LHCN-M2 (cell line): Measurements from ENCODE around the gene MCEE. TPM values are rescaled to one million over a fixed set of nuclear protein-coding genes. Genes with fewer than 3 reads are reported as not detected.
"Not testable (repeated sequence)": the region's sequence is repeated elsewhere in the genome, so short reads cannot be mapped to it uniquely, and the experiment has no call there.

ENCODE experiments used
- DNase-seq: peaks from one replicate; pipeline ENCODE4 v3.0.0-alpha.2; 2012; ENCODE audit warnings: low read depth
- total RNA-seq: library from RNA; depleted of rRNA; stranded (reverse); fragments of >200 nt; gene quantifications from 2 replicates; pipeline ENCODE4 v1.2.3, GENCODE V29; 2014

Gene MCEE
- total RNA-seq, 1 experiment from 2014 or later = 10.6 TPM

DNA sequence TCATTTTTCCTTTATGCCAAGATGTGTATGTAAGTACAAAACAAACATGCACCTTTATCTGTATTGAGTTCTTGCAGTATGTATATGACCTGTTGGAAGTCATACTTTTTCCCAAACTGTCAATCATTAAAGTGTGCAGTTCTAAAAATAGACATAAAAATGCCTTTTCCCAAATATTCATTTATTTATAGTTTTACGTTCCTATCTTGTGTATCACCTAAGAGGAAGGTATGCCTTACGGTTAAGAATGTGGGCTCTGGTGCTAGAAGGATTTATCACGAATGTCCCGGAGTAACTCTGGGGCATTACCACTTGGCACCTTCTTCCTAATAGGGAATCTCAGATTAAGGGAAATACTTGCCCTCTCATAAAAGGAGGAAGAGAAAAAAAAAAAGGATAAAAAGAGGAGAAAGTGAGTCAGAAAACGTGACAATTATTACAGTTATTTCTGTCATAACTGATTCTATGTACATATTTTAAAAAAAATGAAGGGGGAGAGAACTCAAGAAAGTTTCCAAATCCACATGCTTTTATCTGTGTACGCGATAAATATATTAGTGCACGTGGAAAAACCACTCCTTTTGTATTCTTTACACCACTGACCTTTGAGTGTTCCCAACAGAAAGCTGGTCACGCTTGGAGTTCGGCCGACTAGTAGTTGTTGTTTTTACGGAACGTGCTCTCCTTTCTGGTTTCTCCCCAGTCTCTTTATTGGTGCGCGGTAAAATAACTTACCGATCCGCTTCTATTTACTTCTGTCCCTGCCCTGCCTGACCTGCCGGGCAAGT, 721 bp downstream of the MCEE start:
- DNase-seq = no peak

DNA sequence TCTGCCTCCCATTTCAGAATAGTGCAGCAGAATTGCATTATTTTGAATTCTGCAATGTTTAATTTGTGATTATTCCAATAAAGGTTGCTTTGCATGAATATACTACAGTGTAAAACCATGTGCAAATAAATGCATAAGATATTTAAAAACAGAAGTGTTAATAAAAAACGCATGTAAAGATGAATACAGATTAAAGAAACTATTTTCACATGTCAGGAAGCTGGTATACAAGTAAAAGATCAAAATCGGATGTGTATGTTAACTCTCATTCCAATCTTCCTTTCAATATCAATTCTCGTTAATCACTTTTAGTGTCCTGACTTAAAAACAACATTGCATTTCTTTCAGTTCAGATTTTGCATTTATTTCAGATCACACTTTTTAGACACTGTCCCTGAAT, 3.1 kb downstream of the MCEE start:
- DNase-seq = no peak

DNA sequence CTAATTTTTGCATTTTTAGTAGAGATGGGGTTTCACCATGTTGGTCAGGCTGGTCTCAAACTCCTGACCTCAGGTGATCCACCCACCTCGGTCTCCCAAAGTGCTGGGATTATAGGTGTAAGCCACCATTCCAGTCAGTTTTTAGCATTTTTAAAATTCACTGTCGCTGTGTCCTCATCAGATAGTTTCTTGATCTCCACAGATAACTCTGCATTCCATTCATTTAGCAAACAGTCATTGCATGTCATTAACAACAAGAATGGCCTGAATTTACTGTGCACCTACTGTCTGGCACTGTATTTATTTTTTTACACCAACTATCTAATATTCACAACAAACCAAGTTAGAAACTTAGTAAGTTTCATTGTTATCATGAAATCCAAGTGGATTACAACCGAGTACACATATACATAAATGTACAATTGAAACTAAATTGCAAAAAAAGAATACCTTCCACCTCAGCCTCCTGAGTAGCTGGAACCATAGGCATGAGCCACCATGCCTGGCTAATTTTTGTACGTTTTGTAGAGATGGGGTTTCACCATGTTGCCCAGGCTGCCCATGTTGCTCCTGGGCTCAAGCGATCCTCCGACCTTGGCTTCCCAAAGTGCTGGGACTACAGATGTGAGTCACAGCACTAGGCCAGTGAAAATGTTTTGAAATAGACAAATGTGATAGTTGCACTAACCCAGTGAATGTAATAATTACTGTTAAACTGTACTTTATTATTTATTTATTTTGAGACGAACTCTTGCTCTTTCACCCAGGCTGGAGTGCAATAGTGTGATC, 4.3 kb downstream of the MCEE start:
- no peak for DNase-seq

DNA sequence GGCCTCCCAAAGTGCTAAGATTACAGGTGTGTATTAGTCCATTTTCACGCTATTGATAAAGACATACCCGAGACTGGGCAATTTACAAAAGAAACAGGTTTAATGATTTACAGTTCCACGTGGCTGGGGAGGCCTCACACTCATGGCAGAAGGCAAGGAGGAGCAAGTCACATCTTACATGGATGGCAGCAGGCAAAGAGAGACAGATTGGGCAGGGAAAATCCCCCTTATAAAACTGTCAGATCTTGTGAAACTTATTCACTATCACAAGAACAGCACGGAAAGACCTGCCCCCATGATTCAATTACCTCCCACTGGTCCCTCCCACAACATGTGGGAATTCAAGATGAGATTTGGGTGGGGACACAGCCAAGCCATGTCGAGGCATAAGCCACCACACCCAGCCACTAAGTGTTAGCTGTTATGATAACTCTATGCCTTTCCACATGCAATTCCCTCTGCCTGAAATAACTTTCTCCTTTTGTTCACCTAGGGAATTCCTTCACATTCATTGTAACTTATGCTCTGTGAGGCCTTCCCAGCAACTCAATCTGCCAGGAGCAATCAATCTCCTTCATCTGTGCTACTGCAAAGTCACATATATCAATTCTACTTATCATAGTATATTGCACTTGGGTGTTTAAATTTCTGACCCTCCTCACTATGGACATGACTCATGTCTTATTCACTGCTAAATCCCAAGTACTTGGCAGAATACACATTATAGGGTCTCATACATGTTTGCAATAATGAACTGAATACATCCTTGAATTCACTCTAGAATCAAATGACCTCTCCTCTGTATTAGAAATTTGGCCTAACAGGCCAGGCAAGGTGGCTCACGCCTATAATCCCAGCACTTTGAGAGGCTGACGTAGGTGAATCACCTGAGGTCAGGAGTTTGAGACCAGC, 7.4 kb downstream of the MCEE start:
- no peak for DNase-seq

DNA sequence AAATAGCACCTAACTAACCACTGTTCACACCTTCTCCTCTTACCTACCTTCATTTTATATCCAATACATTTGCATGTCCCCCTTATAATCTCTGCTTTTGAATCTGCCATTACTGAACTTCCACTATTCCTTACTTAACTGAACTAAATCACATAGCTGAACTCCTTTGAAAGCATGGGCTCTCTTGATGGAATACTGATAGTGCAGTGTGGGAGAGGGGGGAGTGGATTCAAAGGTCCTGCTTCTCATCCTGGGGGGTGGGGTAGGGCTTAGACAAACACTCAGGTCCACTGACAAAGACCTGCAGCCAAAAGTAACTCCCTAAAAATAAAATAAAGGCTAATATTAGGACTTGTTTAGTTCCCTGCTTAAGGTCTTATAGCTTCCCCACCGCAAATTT, 8.6 kb downstream of the MCEE start:
- no peak for DNase-seq

DNA sequence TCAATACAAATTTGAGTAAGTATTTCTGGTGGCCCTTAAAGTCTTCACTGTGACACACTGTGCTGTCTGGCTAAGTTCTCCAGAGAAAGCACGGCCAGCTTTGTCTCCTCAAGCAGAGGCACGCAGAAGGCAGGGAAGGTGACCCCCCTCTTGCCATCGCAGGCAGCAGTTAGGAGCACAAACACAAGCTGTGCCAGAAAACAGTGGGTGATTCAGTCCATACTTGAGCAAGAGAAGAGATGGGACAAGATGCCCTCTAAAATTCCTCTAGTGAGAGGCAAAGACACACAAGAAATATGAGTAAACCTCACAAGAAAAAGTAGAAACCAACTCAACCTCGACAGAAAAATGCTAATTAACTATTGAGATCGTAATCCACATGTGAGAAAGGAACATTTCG, 9.8 kb downstream of the MCEE start:
- no peak for DNase-seq

DNA sequence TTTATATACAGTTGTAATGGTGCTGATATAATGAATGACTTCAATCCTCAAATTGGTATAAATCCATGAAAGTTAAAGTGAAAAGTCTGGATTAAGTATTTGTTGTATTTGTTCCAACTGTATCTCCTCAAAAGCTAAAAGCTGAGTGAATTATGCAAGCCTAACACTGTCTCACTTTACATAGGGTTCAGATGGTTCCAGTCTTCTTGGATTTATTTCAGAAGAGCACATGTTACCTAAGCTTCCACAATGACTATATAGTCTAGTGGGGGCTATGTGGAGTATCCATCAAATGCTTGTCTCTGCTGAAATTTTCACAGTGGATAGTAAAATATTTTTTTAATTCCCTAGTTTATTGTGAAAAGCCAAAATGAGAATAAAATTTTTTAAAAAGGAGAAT, 13.0 kb downstream of the MCEE start:
- DNase-seq = no peak

DNA sequence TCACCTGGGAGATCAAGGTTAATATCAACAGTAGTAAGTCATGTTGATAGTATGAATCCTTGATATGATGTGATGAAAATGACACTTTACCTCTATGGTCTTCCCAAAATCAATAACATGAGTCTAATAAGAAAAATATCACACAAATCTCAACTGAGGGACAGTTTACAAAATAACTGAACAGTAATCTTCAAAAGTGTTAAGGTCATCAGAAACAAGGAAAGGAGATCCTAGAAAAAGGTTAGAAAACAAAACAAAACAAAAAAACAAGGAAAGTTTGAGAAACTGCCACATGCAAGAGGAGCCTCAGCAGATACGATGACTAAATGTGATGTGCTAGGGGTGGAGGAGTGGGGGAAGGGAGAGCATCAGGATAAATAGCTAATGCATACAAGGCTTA, 16.2 kb downstream of the MCEE start:
- no peak for DNase-seq

DNA sequence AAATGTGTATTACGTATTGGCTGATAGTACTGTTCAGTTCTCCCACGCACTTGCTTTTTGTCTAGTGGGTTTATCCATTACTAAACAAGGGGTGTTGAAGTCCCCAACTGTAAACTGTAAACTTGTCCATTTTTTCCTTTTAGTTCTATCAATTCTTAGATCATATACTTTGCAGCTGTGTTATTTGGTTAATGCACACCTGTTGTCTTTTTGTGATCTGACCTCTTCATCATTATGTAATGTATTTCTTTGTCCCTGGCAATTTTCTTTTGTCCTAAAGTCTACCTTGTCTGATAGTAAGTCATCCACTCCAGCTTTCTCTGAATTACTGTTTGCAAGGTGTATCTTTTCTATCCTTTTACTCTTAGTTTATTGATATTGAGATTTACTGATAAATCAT, 21.9 kb downstream of the MCEE start:
- DNase-seq = no peak

DNA sequence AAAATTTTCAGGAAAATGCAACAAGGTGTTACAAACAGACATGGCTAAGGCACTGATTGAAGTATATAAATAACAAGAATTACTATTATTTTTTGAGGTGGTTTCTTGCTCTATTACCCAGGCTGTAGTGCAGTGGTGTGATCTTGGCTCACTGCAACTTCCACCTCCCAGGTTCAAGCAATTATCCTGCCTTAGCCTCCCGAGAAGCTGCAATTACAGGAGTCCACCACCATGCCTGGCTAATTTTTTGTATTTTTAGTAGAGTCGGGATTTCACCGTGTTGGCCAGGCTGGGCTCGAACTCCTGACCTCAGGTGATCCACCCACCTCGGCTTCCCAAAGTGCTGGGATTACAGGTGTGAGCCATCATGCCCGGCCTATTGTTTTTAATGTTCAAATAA, 23.6 kb downstream of the MCEE start:
- DNase-seq = not testable (repeated sequence)

DNA sequence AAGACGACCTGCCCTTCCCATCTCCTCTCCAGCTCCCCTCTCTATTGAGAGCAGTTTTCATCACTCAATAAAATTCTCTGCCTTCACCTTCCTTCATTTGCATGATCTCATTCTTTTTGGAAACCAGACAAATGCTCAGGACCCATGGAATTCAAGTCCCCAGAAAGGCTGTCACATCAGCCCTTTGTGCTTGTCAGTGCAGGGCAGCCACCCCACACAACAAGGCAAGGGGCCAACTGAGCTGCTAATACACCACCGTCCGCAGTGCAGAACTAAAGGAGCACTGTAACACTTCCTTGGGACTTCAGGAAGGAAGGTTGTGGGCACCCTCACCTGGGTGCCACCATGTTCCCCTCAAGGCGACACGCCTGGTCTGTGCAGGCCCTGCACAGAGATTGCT, 26.2 kb downstream of the MCEE start:
- no peak for DNase-seq

DNA sequence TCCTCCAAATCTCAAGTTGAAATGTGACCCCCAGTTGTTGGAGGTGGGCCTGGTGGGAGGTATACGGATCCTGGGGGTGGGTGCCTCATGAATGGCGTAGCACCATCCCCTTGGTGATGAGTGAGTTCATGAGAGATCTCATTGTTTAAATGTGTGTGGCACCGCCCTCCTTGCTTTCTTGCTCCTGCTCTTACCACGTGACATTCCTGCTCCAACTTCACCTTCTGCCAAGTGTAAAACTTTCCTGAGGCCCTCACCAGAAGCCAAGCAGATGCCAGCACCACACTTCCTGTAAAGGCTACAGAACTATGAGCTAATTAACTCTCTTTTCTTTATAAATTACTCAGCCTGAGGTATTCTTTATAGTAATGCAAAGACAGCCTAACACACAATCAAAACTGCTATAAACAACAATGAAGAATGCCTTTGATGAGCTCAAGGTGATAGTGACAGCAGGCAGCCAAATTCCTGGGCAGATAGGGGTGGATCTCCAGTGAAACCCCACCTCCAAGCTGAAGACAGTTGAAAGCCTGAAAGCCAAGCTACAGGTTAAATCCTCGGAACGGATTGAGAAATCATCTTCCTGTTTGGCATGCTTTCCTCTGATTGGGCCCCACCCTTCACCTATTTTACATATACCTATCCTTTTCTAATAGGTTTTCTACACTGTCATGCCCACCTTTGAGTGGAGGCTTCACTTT, 26.9 kb downstream of the MCEE start:
- DNase-seq = no peak

DNA sequence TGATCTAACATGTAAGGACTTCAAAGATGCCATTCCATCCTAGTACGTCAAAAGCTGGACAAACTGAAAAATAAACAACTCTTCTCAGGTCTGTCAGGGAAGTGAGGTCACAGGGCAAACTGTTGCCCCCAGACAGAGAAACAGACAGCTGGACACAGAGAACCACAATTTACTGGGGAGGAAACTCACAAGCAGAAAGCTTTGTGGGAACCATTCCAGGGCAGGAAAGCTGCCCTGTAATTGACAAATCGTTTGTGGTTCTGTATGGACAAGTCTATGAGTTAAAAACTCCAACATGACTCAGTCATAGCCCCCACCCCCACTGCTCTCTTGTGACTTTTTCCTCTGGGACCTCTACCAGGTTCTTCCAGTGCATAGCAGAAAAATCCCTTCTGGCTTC, 28.4 kb downstream of the MCEE start:
- DNase-seq = peak; percentile 95

DNA sequence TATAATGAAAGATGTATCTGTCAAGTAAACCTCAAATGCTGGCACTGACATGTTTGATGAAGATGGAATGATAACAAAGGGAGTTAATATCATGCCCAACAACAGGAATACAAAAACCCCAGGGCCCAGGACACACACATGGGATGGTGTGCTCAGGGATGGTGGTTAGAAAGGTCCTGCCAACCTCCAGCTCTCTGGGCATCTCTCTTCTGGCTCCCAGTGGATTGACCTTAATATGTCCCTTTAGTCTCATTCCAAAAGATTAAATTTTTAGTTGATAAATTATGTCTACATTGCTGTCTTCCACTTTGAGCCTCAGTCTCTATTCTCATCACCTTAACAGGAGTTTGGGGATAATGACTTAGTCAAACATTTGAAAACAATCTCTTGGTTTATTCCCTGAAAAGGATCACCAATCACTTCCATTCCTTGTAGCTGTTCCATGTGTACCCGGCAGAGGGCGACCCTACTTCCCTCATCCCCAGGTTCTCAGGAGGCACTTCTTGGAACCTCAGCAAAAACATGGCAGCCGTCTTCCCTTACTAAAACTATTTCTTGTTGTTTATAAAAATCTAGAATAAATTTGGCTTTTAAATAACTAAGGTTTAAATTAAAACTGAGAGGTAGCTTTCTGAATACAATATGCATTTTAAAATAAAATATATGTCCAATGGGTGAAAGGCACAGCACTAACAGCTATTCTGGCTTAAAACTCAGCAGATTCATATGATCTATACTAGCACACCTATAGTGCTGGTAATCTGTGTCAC, 29.6 kb downstream of the MCEE start:
- peak; percentile 54 for DNase-seq

DNA sequence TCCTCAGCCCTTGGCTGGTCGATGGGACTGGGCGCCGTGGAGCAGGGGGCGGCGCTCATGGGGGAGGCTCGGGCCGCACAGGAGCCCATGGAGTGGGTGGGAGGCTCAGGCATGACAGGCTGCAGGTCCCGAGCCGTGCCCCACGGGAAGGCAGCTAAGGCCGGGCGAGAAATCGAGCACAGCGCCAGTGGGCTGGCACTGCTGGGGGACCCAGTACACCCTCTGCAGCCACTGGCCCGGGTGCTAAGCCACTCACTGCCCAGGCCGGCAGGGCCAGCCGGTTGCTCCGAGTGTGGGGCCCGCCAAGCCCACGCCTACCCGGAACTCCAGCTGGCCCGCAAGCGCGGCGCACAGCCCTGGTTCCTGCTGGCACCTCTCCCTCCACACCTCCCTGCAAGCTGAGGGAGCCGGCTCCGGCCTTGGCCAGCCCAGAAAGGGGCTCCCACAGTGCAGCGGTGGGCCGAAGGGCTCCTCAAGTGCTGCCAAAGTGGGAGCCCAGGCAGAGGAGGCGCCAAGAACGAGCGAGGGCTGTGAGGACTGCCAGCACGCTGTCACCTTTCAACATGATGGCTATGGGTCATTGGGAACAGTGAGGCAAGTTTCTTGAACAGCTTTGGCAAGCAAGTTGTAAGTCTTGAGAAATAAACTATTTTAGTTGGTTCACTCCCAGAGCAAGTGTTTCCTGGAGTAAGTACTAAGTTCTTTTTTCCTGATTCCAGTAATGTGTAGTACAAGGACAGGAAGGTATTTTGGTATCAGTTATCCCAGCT, 37.4 kb downstream of the MCEE start:
- DNase-seq = not testable (repeated sequence)

DNA sequence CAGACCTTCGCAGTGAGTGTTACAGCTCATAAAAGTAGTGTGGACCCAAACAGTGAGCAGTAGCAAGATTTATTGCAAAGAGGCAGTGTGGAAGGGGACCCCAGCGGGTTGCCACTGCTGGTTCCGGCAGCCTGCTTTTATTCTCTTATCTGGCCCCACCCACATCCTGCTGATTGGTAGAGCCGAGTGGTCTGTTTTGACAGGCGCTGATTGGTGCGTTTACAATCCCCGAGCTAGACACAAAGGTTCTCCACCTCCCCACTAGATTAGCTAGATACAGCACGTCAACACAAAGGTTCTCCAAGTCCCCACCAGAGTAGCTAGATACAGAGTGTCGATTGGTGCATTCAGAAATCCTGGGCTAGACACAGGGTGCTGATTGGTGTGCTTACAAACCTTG, 38.2 kb downstream of the MCEE start:
- not testable (repeated sequence) for DNase-seq

DNA sequence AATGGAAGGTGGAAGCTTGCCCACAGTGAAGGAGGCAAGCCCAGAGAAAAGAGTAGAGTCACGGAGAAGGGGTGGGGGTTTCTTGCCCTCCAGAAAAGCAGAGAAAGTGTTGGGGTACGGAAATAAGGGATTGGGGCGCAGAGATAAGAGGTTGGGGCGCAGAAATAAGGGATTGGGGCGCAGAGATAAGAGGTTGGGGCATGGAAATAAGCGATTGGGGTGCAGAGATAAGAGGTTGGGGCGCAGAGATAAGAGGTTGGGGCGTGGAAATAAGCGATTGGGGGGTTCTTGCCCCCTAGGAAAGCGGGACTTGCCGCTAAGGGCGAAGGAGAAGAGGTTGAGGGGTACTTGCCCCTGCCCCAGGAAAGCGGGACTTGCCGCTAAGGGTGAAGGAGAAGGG, 40.6 kb downstream of the MCEE start:
- DNase-seq = not testable (repeated sequence)

DNA sequence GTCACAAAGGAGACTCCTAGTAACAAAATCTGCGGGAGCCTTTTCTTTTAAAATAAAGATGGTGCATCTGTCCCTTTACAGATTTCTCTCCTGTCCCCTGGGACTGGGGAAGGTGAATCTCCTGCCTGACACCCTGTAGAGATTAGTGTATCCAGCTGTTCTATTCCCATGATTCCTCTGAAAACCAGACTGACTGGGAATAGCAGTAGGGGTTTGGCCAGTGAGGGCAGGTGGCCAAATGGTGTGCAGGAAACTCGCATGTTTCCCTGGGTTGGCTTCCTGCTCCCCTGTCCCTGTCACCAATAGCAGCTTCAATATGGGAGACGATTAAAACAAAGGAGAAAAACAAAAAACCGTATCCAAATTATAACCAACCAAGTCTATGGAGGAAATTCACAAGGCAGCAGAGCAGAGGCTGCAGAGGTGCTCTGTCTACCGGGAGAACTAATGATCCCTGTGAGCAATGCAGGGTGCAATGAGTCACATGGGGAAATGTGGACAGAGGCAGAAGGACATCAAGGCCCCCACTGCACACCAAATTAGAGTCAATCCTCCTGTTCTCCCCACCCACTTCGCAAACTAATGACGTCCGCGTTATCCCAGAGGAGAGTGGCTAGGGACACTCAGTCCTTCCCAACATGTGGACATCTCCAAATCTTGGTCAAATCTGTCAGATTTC, 44.6 kb downstream of the MCEE start:
- peak; percentile 38 for DNase-seq

DNA sequence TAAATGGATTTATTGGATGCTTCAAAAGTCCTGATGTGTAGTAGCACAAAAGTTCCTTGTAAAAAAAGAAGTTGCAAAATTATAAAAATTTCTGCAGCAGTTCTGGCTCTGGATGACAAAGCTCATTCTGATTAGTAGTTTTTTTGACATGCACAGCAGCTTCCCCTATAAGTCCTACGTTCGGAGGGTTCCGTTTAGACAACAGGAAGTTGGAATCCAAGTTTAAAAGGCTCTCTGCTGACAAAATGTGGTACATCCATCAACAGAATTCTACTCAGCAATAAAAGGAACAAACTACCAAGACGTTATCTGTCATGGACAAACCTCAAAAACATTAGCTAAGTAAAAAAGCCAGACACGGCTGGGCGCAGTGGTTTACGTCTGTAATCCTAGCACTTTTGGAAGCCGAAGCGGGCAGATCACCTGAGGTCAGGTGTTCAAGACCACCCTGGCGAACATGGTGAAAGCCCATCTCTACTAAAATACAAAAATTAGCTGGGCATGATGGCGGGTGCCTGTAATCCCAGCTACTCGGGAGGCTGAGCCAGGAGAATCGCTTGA, 46.2 kb downstream of the MCEE start:
- not testable (repeated sequence) for DNase-seq
